22Rv1 (cell line): ENCODE data around the gene DAAM1.

Experiments used
- ZFX ChIP-seq: fragments of 450-650 bp; IDR thresholded peaks from 2 replicates; pipeline ENCODE4 v1.6.1; 2017; ENCODE audit warnings: antibody characterized with exemption, borderline replicate concordance
- TF ChIP-seq, protein P1 (sequence below): fragments of 450-650 bp; IDR thresholded peaks from 2 replicates; pipeline ENCODE4 v1.5.1; 2017; ENCODE audit warnings: mild to moderate bottlenecking

DNA sequence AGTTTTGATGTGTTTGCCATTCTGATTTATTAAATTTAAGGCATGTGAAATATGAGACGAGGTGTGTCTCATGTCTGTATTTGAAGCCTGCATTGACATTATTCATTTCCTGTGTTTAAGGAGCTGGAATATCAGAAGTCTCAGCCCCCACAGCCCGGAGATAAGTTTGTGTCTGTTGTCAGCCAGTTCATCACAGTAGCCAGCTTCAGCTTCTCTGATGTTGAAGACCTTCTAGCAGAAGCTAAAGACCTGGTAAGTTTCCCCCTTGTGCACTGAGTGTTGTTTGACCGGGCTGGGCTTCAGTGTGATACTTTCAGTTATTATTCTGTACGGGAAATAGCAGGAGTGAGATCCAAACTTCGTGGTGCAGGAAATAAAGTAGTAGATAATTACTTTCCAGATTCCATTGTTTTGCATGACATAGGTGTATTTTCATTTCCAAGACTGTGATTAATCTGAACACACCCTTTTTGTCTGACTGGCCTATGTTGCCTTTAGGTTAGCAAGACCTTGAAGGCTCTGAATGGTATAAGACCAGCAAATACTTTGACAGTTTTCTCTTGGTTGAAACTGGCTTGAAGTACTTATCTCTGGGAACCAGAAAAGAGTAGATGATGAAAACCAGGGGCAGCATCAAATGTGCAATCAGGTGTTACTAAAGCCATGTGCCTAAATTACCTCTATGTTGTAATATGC is 175.2 kb downstream of the DAAM1 start:
- TF ChIP-seq, protein P1, sequence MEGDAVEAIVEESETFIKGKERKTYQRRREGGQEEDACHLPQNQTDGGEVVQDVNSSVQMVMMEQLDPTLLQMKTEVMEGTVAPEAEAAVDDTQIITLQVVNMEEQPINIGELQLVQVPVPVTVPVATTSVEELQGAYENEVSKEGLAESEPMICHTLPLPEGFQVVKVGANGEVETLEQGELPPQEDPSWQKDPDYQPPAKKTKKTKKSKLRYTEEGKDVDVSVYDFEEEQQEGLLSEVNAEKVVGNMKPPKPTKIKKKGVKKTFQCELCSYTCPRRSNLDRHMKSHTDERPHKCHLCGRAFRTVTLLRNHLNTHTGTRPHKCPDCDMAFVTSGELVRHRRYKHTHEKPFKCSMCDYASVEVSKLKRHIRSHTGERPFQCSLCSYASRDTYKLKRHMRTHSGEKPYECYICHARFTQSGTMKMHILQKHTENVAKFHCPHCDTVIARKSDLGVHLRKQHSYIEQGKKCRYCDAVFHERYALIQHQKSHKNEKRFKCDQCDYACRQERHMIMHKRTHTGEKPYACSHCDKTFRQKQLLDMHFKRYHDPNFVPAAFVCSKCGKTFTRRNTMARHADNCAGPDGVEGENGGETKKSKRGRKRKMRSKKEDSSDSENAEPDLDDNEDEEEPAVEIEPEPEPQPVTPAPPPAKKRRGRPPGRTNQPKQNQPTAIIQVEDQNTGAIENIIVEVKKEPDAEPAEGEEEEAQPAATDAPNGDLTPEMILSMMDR = no peak
- no peak for TF ChIP-seq ZFX
